Ramos (cell line): Measurements from ENCODE around the gene DCC.
"Not testable (repeated sequence)": the region's sequence is repeated elsewhere in the genome, so short reads cannot be mapped to it uniquely, and the experiment has no call there.

Experiments
- in situ Hi-C: fragments of 300-500 bp; cut with MboI; formaldehyde crosslinking; loops from one replicate; pipeline ENCODE4 v1.14.3; 2022; ENCODE audit warnings: low sequenced_read_pairs; ENCODE audit not compliant: unreplicated experiment

DCC gene

GRCh38 chr18:53421869-53422268 lies 1081.9 kb downstream of the DCC start:
- in situ Hi-C loops = no loop called here

- in situ Hi-C loops = no loop called here
Observed at GRCh38 chr18:53422896-53423295, 1082.9 kb downstream of the DCC start.

- in situ Hi-C loops = no loop called here
Observed at GRCh38 chr18:53426666-53427184, 1086.7 kb downstream of the DCC start.

- in situ Hi-C loops = no loop called here
Observed at GRCh38 chr18:53441761-53442414, 1101.9 kb downstream of the DCC start.

- in situ Hi-C loops = no loop called here
Observed at GRCh38 chr18:53442415-53442783, 1102.4 kb downstream of the DCC start.

GRCh38 chr18:53443336-53443735 lies 1103.3 kb downstream of the DCC start:
- in situ Hi-C loops = no loop called here

GRCh38 chr18:53443831-53444230 lies 1103.8 kb downstream of the DCC start:
- in situ Hi-C loops = no loop called here

- in situ Hi-C loops = no loop called here
Observed at GRCh38 chr18:53451902-53452301, 1111.9 kb downstream of the DCC start.

- in situ Hi-C loops = no loop called here
Observed at GRCh38 chr18:53457068-53457467, 1117.1 kb downstream of the DCC start.

GRCh38 chr18:53458268-53458667 lies 1118.3 kb downstream of the DCC start:
- in situ Hi-C loops = no loop called here

GRCh38 chr18:53458944-53459580 lies 1119.1 kb downstream of the DCC start:
- in situ Hi-C loops = no loop called here

- in situ Hi-C loops = no loop called here
Observed at GRCh38 chr18:53467756-53468155, 1127.8 kb downstream of the DCC start.

GRCh38 chr18:53468173-53468572 lies 1128.2 kb downstream of the DCC start:
- in situ Hi-C loops = not testable (repeated sequence)

GRCh38 chr18:53472546-53472945 lies 1132.5 kb downstream of the DCC start:
- in situ Hi-C loops = no loop called here

- in situ Hi-C loops = no loop called here
Observed at GRCh38 chr18:53478155-53478554, 1138.2 kb downstream of the DCC start.

- in situ Hi-C loops = no loop called here
Observed at GRCh38 chr18:53486296-53486695, 1146.3 kb downstream of the DCC start.

GRCh38 chr18:53489266-53489665 lies 1149.3 kb downstream of the DCC start:
- in situ Hi-C loops = no loop called here

GRCh38 chr18:53490019-53490418 lies 1150.0 kb downstream of the DCC start:
- in situ Hi-C loops = no loop called here

- in situ Hi-C loops = no loop called here
Observed at GRCh38 chr18:53496028-53496427, 1156.0 kb downstream of the DCC start.

GRCh38 chr18:53503914-53504441 lies 1164.0 kb downstream of the DCC start:
- in situ Hi-C loops = no loop called here

- in situ Hi-C loops = no loop called here
Observed at GRCh38 chr18:53508529-53508928, 1168.5 kb downstream of the DCC start.

- in situ Hi-C loops = no loop called here
Observed at GRCh38 chr18:53509886-53510285, 1169.9 kb downstream of the DCC start.
